HG02885 (cell line): ENCODE measurements around the gene LRRC8E.

ENCODE experiments used
- ATAC-seq: cut with Tn5 transposase; IDR thresholded peaks from one replicate; pipeline ENCODE4 v1.9.1; 2021; ENCODE audit warnings: mild to moderate bottlenecking; ENCODE audit not compliant: unreplicated experiment, poor library complexity

The LRRC8E gene

DNA sequence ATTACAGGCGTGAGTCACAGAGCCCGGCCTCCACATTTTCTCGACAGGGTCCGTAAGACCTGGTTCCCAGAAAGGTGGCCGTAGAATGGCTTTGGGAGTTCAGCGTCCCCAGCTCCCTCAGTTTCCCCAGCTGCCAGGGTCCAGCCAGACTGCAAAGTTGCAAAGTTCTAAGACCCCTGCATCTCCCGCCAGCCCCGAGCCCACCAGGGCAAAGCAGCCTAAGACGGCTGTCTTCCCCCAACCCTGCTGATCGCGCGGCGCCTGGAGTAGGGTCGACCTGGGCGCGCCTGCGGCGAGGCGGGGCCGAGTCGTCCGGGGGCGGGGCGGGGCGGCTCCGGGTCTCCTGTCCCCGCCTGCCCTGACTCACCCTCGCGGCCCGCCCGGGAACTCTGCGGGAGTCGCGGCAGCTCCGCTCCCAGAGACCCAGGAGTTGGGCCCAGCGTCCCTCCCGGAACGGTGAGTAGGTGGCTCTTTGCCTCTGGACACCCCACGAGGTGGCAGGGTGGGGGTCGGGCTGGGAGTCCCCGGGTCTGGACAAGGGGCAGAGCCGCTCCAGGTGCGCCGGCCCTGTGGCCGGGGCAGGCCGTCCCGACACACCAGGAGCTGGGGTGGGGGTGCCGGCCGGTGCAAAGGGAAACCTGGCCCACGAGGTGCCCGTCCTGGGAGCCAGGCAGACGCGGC, at the start of gene LRRC8E:
LRRC8E (plus strand) TSS at position 366 of the 681 bp plus-strand sequence. CDS start 7,094 bp downstream, outside the sequence.
- no peak for ATAC-seq

DNA sequence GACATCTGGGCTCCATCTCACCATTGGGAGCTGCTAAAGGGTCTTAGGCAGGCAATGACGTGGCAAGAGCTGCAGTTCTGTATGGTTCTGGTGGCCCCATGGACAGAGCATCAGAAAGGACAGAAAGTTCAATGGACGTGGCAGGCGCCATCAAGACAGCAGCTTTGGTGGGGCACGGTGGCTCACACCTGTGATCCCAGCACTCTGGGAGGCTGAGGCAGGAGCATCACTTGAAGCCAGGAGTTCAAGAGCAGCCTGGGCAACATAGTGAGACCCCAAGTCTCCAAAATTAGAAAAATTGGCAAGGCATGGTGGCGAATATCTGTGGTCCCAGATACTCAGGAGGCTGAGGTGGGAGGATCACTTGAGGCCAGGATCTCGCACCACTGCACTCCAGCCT, 48.8 kb upstream of the LRRC8E start:
- no peak for ATAC-seq

- no peak for ATAC-seq
These were observed 47.7 kb upstream of the LRRC8E start for GRCh38 chr19:7840629-7841028.

GRCh38 chr19:7841751-7842660, 46.3 kb upstream of the LRRC8E start:
- no peak for ATAC-seq

DNA sequence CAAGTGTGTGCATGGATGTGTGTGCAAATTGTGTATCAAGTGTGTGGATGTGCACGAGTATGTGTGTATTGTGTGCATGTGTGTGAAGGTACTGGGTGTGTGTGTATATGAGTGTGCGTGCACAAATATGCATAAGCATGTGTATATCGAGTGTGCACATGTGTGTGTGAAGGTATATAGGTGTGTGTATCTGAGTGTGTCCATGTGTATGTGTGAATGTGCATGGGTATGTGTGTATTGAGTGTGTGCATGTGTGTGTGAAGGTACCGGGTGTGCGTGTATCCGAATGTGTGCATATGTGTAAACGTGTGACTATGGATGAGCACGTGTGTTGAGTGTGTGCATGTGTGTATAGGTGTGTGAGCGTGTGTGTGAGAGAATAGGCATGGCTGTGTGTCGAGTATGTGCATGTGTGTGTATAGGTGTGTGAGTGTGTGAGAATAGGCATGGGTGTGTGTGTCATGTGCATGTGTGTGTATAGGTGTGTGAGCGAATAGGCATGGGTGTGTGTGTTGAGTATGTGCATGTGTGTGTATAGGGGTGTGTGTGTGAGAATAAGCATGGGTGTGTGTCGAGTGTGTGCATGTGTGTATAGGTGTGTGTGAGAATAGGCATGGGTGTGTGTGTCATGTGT, 45.5 kb upstream of the LRRC8E start:
- no peak for ATAC-seq

GRCh38 chr19:7843521-7843920, 44.8 kb upstream of the LRRC8E start:
- ATAC-seq = no peak

- ATAC-seq = no peak
These were observed 43.9 kb upstream of the LRRC8E start for GRCh38 chr19:7844405-7844804.

DNA sequence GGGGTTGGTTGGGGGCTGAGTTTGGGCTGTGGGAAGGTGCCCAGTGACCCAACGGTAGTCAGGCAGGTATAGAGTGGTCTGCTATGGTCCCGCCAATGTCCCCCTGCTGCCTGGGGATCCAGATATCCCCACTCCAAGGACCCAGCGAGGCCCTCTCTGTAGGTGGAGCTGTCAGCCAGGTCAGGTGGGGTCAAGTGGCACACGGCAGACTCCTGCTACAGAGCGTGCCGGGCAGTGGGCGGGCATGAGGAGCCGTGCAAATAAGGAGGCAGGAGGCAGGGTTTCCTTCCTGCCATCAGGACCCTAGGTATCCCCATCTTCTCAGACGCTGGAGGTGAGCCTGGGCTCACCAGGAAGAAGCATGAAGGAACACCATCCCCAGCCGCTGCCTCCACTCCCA, 43.4 kb upstream of the LRRC8E start:
- ATAC-seq = no peak

DNA sequence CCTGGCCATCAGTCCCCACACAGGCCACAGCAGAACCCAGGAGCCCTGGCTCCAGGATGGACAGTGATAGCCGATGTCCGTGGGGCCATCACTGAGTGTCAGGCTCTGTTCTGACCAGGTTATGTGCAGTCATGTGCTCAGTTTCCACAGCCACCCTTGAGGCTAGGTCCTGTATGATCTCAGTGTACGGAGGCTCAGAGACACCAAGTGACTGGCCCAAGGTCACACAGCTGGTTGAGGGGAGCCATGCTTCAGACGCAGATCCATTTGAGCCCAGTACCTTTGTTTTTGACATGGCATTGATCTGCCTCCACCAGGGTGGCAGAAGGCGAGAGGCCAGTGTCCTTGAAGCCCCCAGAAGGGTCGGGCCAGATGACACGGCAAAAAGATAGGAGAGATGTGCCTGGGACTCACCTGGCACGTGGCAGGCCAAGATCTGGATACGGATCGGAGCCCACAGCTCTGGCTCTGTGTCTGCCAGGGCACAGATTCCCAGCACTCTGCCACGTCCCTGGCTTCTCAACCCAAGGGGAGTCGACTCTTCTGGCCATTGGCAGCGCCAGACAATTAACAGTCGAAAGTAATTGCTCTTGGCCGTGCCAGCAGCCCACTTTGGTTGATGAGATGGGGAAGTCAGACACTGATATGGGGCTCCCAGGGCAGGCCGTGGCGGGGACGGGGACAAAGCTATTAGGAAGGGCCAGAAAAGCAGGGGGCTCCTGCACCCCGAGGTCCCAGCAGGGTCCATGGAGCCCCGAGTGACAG, 42.7 kb upstream of the LRRC8E start:
- no peak for ATAC-seq

GRCh38 chr19:7846155-7846646, 42.1 kb upstream of the LRRC8E start:
- ATAC-seq = no peak

GRCh38 chr19:7847664-7848063, 40.6 kb upstream of the LRRC8E start:
- ATAC-seq = no peak

DNA sequence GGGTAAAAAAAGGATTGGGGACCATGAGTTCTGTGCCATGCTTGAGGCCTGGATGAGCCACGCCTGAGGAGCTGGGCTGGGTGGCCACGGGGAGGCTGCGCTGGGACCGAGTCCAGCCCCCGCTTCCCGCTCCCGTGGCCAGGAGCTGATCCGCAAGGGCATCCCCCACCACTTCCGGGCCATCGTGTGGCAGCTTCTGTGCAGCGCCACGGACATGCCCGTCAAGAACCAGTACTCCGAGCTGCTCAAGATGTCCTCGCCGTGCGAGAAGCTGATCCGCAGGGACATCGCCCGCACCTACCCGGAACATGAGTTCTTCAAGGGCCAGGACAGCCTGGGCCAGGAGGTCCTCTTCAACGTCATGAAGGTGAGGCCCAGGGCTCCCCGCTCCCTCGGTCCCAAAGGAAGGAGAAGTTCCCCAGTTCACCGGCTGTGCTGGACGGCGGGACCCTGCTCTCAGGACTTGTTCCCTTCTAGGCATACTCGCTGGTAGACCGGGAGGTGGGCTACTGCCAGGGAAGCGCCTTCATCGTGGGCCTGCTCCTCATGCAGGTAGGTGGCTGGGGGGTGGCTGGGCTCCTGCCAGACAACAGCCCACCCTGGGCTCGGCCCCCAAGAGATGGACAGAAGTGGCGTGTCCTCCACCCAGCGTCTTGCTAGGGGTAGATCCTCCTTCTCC, 39.4 kb upstream of the LRRC8E start:
- ATAC-seq = no peak

DNA sequence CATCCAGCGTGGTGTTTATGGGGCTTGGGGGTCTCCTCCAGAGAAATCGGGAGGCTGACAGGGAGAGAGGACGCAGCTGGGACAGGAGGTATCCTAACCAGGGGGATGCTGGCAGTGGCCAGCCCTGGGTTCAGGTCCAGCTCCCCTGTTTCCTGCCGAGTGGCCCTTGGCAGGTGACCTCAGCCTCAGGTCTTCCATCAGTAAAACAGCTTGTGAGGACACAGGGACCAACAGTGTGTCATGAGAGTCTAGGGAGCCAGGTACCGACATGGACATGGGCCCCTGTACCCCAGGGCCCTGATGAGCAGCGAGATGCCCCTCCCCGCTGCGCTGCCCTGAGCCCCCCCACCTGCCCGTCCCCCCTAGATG, 38.7 kb upstream of the LRRC8E start:
- no peak for ATAC-seq

DNA sequence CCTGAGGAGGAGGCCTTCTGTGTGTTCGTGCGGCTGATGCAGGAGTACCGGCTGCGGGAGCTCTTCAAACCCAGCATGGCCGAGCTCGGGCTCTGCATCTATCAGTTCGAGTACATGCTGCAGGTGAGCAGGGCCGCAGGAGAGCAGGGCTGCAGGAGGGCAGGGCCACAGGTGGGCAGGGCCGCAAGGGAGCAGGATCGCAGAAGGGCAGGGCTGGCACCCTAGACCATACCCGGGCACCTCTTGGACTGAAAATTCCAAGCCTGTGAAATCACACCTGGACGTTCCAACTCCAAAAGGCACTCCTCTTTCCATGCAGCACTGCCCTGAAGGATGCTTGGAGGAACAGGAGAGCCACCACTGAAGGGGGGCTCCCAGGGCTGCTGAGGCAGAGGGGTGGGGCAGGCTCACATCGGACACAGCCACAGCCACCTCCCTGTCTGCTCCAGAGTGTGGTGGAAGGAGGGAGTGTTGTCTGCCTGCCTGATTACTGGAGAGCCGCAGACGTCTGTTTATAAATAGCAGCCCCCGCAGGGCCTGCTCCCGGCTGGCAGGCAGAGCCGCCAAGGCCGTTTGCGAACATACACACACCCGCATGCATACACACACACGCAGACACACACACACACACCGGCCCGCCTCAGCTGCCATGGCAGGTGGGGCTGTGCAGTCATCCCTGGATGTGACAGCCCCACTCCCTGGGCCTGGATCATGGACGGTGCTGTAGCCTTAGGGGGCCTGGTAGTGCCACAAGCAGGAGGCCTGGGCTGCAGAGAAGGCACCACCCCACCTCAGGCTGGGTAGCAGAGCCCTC, 38.1 kb upstream of the LRRC8E start:
- no peak for ATAC-seq

GRCh38 chr19:7850945-7851622, 37.2 kb upstream of the LRRC8E start:
- ATAC-seq = no peak

DNA sequence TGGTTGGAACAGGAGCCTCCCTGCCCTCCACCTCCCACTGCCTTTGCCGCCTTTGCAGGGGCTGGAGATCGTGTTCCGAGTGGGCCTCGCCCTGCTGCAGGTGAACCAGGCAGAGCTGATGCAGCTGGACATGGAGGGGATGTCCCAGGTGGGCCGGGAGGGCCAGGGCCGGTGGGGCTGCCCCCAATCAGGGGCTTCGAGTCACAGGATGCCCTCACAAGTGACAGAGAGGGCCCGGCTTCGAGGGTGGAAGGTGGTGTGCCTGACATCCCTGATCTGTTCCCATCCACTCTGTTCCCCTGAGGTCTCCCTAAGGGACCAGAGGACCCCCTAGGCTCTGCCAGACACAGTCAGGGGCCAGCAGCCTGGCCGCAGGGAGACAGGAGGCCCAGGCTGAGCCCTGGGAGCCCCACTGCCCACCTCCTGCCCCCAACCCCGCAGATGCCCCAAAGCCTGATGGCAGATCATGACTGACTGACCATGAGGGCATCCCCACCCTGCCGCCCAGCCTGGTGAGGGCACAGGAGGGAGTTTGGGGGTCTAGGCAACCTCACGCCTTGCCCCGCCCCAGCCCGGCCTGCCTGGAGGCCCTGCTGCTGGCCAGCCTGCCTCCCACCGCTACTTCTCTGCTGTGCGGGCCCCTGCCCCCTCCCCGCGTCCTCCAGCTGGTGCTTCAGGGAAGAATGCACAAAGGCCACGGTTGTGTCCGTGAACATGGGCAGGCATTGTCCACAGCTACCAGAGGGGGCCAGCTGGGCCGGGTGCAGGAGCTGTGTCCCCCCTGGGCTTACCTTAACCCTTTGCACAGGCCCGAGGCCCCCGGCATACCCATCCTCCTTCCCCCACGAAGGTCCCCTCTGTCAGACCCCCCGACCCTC, 36.4 kb upstream of the LRRC8E start:
- no peak for ATAC-seq
